ENCODE measurements around the gene ATXN10.

DNA sequence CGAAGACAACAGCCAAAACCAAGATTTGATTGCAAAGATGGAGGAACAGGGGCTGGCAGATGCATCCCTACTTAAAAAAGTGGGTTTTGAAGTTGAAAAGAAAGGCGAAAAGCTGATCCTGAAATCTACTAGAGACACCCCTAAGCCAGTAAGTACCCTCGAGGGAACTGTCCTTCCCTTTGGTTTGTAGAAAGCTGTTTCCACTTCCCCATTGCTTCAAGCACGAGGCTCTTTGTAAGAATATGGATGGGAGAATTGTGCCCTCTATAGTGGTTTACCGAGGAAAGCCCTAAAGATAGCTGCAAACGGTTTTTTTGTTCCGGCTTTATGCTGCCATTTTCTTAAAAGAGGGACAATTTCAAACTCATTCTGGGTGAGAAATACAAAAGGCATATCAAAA, 171.4 kb downstream of the ATXN10 start:
- TF ChIP-seq EP300 (IDR thresholded peaks at IDR 0.05), result no peak
- no peak for TF ChIP-seq POLR2AphosphoS5 (IDR thresholded peaks at IDR 0.05)
- no peak for TF ChIP-seq POLR2A (IDR thresholded peaks at IDR 0.05)
- TF ChIP-seq, protein P1, sequence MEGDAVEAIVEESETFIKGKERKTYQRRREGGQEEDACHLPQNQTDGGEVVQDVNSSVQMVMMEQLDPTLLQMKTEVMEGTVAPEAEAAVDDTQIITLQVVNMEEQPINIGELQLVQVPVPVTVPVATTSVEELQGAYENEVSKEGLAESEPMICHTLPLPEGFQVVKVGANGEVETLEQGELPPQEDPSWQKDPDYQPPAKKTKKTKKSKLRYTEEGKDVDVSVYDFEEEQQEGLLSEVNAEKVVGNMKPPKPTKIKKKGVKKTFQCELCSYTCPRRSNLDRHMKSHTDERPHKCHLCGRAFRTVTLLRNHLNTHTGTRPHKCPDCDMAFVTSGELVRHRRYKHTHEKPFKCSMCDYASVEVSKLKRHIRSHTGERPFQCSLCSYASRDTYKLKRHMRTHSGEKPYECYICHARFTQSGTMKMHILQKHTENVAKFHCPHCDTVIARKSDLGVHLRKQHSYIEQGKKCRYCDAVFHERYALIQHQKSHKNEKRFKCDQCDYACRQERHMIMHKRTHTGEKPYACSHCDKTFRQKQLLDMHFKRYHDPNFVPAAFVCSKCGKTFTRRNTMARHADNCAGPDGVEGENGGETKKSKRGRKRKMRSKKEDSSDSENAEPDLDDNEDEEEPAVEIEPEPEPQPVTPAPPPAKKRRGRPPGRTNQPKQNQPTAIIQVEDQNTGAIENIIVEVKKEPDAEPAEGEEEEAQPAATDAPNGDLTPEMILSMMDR (IDR thresholded peaks at IDR 0.05), result no peak

All from gastroesophageal sphincter (tissue), 3 donors.